A549 (cell line): ENCODE measurements around the gene SNRNP70.
"Not testable (repeated sequence)": the region's sequence is repeated elsewhere in the genome, so short reads cannot be mapped to it uniquely, and the experiment has no call there.

ENCODE experiments used
- HOXB5 ChIP-seq: fragments of 250-450 bp; sonication (Bioruptor Pico); IDR thresholded peaks from 2 replicates; pipeline ENCODE4 v1.5.0; 2020; ENCODE audit warnings: mild to moderate bottlenecking, moderate library complexity
- MAFK ChIP-seq: fragments of 450-650 bp; IDR thresholded peaks from 2 replicates; pipeline ENCODE4 v1.6.1; 2014; ENCODE audit not compliant: partially characterized antibody

DNA sequence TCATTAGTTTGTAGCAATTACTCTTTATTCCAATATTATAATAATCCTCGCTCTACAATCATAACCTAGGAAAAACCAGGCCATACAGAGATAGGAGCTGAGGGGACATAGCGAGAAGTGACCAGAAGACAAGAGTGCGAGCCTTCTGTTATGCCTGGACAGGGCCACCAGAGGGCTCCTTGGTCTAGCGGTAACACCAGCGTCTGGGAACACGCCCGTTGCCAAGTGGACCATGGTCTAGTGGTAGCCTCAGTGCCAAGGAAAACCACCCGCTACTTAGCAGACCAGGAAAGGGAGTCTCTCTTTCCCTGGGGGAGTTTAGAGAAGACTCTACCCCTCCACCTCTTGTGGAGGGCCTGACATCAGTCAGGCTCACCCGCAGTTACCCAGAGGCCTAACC, 10.4 kb upstream of the SNRNP70 start:
- not testable (repeated sequence) for TF ChIP-seq HOXB5 (CRISPR knock-in tag); MAFK
